Esophagus muscularis mucosa (tissue), 4 donors: ENCODE measurements around the gene PRSS8. TPM values are rescaled to one million over a fixed set of nuclear protein-coding genes. Genes with fewer than 3 reads are reported as not detected.
A peak's percentile ranks its signal among the peaks of the same experiment; 100 is the strongest.

Experiments used
- DNase-seq: peaks from one replicate; pipeline ENCODE4 v3.0.0-alpha.2; 2017; ENCODE audit errors: extremely low spot score
- H3K27ac ChIP-seq, 4 donors: fragments of 200-600 bp; sonication (generic); replicated peaks in 1 of 4; 1 replicate in 3 of 4; 2 replicates in 1 of 4; pipeline ENCODE4 v1.5.1; 2016 to 2019; ENCODE audit warnings: mild to moderate bottlenecking in 1 of 4
- H3K27me3 ChIP-seq, 4 donors: fragments of 200-600 bp; sonication (generic); one replicate each; pipeline versions ENCODE4 v1.5.1 to v1.6.0; 2016 to 2019
- H3K36me3 ChIP-seq, 4 donors: fragments of 200-600 bp; sonication (generic); one replicate each; pipeline ENCODE4 v1.5.1; 2016 to 2019
- H3K4me1 ChIP-seq, 4 donors: fragments of 200-600 bp; sonication (generic); one replicate each; pipeline ENCODE4 v1.5.1; 2016 to 2019
- H3K4me3 ChIP-seq, 4 donors: fragments of 200-600 bp; sonication (generic); 1 replicate in 2 of 4; 2 replicates in 2 of 4; pipeline ENCODE4 v1.5.1; 2016 to 2019; ENCODE audit warnings: mild to moderate bottlenecking in 4 of 4, moderate library complexity in 1 of 4
- H3K9me3 ChIP-seq, 4 donors: fragments of 200-600 bp; sonication (generic); 1 replicate in 3 of 4; 2 replicates in 1 of 4; pipeline ENCODE4 v1.5.1; 2016 to 2019
- CTCF ChIP-seq, 3 experiments: fragments of 200-600 bp in 2 of 3; fragments of 450-650 bp in 1 of 3; sonication (generic) in 2 of 3; IDR thresholded peaks; one replicate each; pipeline ENCODE4 v1.5.1; 2017 to 2019; ENCODE audit warnings: antibody characterized with exemption in 3 of 3, mild to moderate bottlenecking in 2 of 3, moderate library complexity in 1 of 3
- EP300 ChIP-seq: sonication (generic); formaldehyde crosslinking; IDR thresholded peaks from one replicate; pipeline ENCODE4 v1.6.1; 2017; ENCODE audit warnings: antibody characterized with exemption
- POLR2A ChIP-seq: fragments of 450-650 bp; IDR thresholded peaks from one replicate; pipeline ENCODE4 v1.6.1; 2017; ENCODE audit warnings: antibody characterized with exemption, moderate library complexity, mild to moderate bottlenecking, low read depth
- POLR2AphosphoS5 ChIP-seq, 2 donors: sonication (generic); formaldehyde crosslinking; IDR thresholded peaks; one replicate each; pipeline ENCODE4 v1.6.1; 2017; ENCODE audit warnings: antibody characterized with exemption in 2 of 2
- WGBS: methylation state at CpG from one replicate; pipeline ENCODE4 v1.1.5; 2018; 5-methylcytosine and 5-hydroxymethylcytosine counted together
- intact Hi-C: fragments of 100-400 bp; cut with DNase I; formaldehyde crosslinking; loops from one replicate; pipeline ENCODE4 v1.15.1; 2023
- total RNA-seq, 4 donors: library from RNA; depleted of rRNA; stranded (reverse); fragments of >200 nt; gene quantifications; one replicate each; pipeline versions ENCODE4 v1.1.0 to v1.2.1, GENCODE V29; 2016

The PRSS8 gene
- total RNA-seq, 4 donors from 2014 or later: 0.34 TPM; not detected in 3

GRCh38 chr16:31094424-31095120, 41.0 kb downstream of the PRSS8 start, which contains the start of gene VKORC1:
TSS of gene VKORC1 (minus strand) at chr16:31094797. CDS start at chr16:31094729, 68 bp downstream.
- TF ChIP-seq EP300 (no peak), POLR2AphosphoS5 (IDR thresholded peaks at IDR 0.05) (peak; percentile 89 to 95), CTCF (IDR thresholded peaks at IDR 0.05) (peak in 1 of 3 experiments; percentile 33)
- H3K36me3 ChIP-seq: peaks cover 9 to 24% (median 22%) of the 10 kb centered on the region in 4 donors
- no peaks in the 10 kb centered on the region for H3K27me3 ChIP-seq
- H3K4me1 ChIP-seq: peaks cover 12 to 31% (median 23%) of the 10 kb centered on the region in 4 donors
- peak; percentile 98 for DNase-seq
- H3K4me3 ChIP-seq: peak within 1 kb of the TSS; percentile 81 to 91 (median 84)
- intact Hi-C loops: loop anchor here (5.0 kb wide), 1 partner anchor 107 kb away; the partner anchor contains the start of gene HSD3B7
- no peaks in the 10 kb centered on the region for H3K9me3 ChIP-seq
- 0% methylated on average over 38 of the region's 69 CpGs for WGBS
- H3K27ac ChIP-seq: peak within 1 kb of the TSS; percentile 87 to 95 (median 92)

- 0% methylated on average over 18 of the region's 20 CpGs for WGBS
- Histone ChIP-seq H3K9me3 (no peaks in the 10 kb centered on the region), H3K36me3 (peaks cover 9 to 29% (median 27%) of the 10 kb centered on the region in 4 donors), H3K27me3 (no peaks in the 10 kb centered on the region), H3K4me1 (peaks cover 12 to 31% (median 23%) of the 10 kb centered on the region in 4 donors), H3K27ac (peak overlapping the region; percentile 87 to 95 (median 92)), H3K4me3 (peak overlapping the region; percentile 81 to 91 (median 84))
- intact Hi-C loops: no loop called here
- no peak for DNase-seq
- TF ChIP-seq POLR2AphosphoS5 (IDR thresholded peaks at IDR 0.05): no peak
- TF ChIP-seq POLR2A: no peak
- no peak for TF ChIP-seq EP300
Observed at GRCh38 chr16:31094088-31094423, 41.5 kb downstream of the PRSS8 start.

- intact Hi-C loops: no loop called here
- peaks cover 12 to 31% (median 23%) of the 10 kb centered on the region in 4 donors for H3K4me1 ChIP-seq
- peak overlapping the region; percentile 81 to 91 (median 84) for H3K4me3 ChIP-seq
- no peaks in the 10 kb centered on the region for H3K27me3 ChIP-seq
- no peak for DNase-seq
- H3K27ac ChIP-seq: peak overlapping the region in 3 of 4 donors; percentile 87 to 94 (median 91)
- TF ChIP-seq CTCF (IDR thresholded peaks at IDR 0.05): no peak
- no peak for TF ChIP-seq EP300
- no peak for TF ChIP-seq POLR2A
- no peak for TF ChIP-seq POLR2AphosphoS5 (IDR thresholded peaks at IDR 0.05)
- 40% methylated on average over 11 of the region's 17 CpGs for WGBS
- no peaks in the 10 kb centered on the region for H3K9me3 ChIP-seq
- peaks cover 9 to 38% (median 34%) of the 10 kb centered on the region in 4 donors for H3K36me3 ChIP-seq
Observed at GRCh38 chr16:31093132-31093703, 42.3 kb downstream of the PRSS8 start.

GRCh38 chr16:31092330-31092729, 43.2 kb downstream of the PRSS8 start:
- intact Hi-C loops: no loop called here
- Histone ChIP-seq H3K36me3 (peaks cover 9 to 47% (median 43%) of the 10 kb centered on the region in 4 donors), H3K4me3 (no peak overlapping the region), H3K4me1 (peaks cover 12 to 31% (median 23%) of the 10 kb centered on the region in 4 donors), H3K27me3 (no peaks in the 10 kb centered on the region), H3K27ac (peak overlapping the region in 1 of 4 donors; percentile 8), H3K9me3 (no peaks in the 10 kb centered on the region)
- WGBS: 75% methylated on average over 1 of the region's 5 CpGs
- TF ChIP-seq EP300 (no peak), POLR2A (no peak), CTCF (IDR thresholded peaks at IDR 0.05) (no peak), POLR2AphosphoS5 (IDR thresholded peaks at IDR 0.05) (no peak)
- no peak for DNase-seq

GRCh38 chr16:31090540-31090939, 45.0 kb downstream of the PRSS8 start:
- peaks cover 9 to 65% (median 61%) of the 10 kb centered on the region in 4 donors for H3K36me3 ChIP-seq
- WGBS: 80% methylated on average over 2 of the region's 2 CpGs
- H3K4me3 ChIP-seq: no peak overlapping the region
- intact Hi-C loops: no loop called here
- H3K4me1 ChIP-seq: peaks cover 12 to 29% (median 23%) of the 10 kb centered on the region in 4 donors
- DNase-seq: no peak
- TF ChIP-seq POLR2A (no peak), CTCF (IDR thresholded peaks at IDR 0.05) (no peak), POLR2AphosphoS5 (IDR thresholded peaks at IDR 0.05) (no peak), EP300 (no peak)
- no peaks in the 10 kb centered on the region for H3K9me3 ChIP-seq
- H3K27me3 ChIP-seq: no peaks in the 10 kb centered on the region
- H3K27ac ChIP-seq: no peak overlapping the region
